Kidney (tissue), 14 donors: ENCODE results near the gene LGALS3BP. TPM values are rescaled to one million over a fixed set of nuclear protein-coding genes. Genes with fewer than 3 reads are reported as not detected.

Experiments used
- DNase-seq, 5 donors: peaks; one replicate each; pipeline ENCODE4 v3.0.0-alpha.2; 2013 to 2020
- FAIRE-seq: peaks from 2 replicates; lab custom pipeline; 2012; peaks lifted over from hg19 to GRCh38; lab: Jason Lieb, UNC
- H3K27ac ChIP-seq, 2 donors: one replicate each; pipeline ENCODE4 v1.7.0; 2013; ENCODE audit warnings: low read depth in 2 of 2, low read length in 2 of 2, inconsistent platforms in 1 of 2
- H3K27me3 ChIP-seq: one replicate; pipeline ENCODE4 v1.7.1; 2013; ENCODE audit warnings: low read length, inconsistent platforms; ENCODE audit not compliant: control insufficient read depth, insufficient read depth
- H3K36me3 ChIP-seq, 3 donors: one replicate each; pipeline versions ENCODE4 v1.7.0 to v1.7.1; 2013; ENCODE audit warnings: low read length in 3 of 3, control low read depth in 1 of 3, inconsistent platforms in 1 of 3; ENCODE audit not compliant: insufficient read depth in 3 of 3, control insufficient read depth in 2 of 3
- H3K4me1 ChIP-seq, 3 donors: one replicate each; pipeline versions ENCODE4 v1.7.0 to v1.7.1; 2013; ENCODE audit warnings: low read length in 3 of 3, inconsistent platforms in 1 of 3, low read depth in 1 of 3; ENCODE audit not compliant: control insufficient read depth in 2 of 3, insufficient read depth in 2 of 3
- H3K4me3 ChIP-seq, 3 donors: one replicate each; pipeline versions ENCODE4 v1.7.0 to v1.8.1; 2013; ENCODE audit warnings: low read length in 3 of 3, control low read depth in 1 of 3, inconsistent platforms in 1 of 3
- H3K9ac ChIP-seq, 3 donors: one replicate each; pipeline versions ENCODE4 v1.7.0 to v1.7.1; 2013; ENCODE audit warnings: low read length in 3 of 3, control low read depth in 1 of 3, inconsistent platforms in 1 of 3
- H3K9me3 ChIP-seq, 3 donors: one replicate each; pipeline versions ENCODE4 v1.7.0 to v1.7.1; 2013; ENCODE audit warnings: low read length in 3 of 3, control low read depth in 1 of 3, inconsistent platforms in 1 of 3; ENCODE audit not compliant: control insufficient read depth in 2 of 3, insufficient read depth in 1 of 3
- CTCF ChIP-seq: IDR thresholded peaks from 3 replicates; pipeline ENCODE4 v1.5.1; 2012; ENCODE audit warnings: mild to moderate bottlenecking, moderate library complexity, borderline replicate concordance; ENCODE audit not compliant: insufficient read depth; ENCODE audit errors: extremely low read depth
- intact Hi-C: fragments of 100-400 bp; cut with DNase I; formaldehyde crosslinking; loops from one replicate; pipeline ENCODE4 v1.11.1; 2022
- polyA plus RNA-seq: library from polyadenylated mRNA; stranded (reverse); fragments of 350-450 nt; fragmentation: Illumina TruSeq; extraction: RNeasy Lipid Tissue Mini Kit (QIAGEN cat#74804); gene quantifications from one replicate; pipeline ENCODE4 v1.2.3, GENCODE V29; 2014; ENCODE audit warnings: low read depth, low replicate concordance; ENCODE audit not compliant: insufficient read depth
- total RNA-seq: library from RNA; stranded (reverse); fragmentation: NEBNext Ultra II Directional; extraction: Animal tissue kit (Norgen Biotek cat#: 25700); gene quantifications from one replicate; pipeline ENCODE4 v1.2.1, GENCODE V29; 2021
- donor health status: control.
- donor health status: control.
- donor health status: control.
- donor health status: control.
- donor health status: control.
- donor health status: DM: yes; HTN: yes; CAD: no.
- donor health status: Normal renal cell carcinoma (clear cell type).

The LGALS3BP gene
- total and polyA plus RNA-seq, 2 donors from 2014 or later, result 240 to 310 TPM

- Histone ChIP-seq H3K27me3 (no peaks in the 10 kb centered on the region), H3K9me3 (no peaks in the 10 kb centered on the region), H3K27ac (no peak overlapping the region), H3K4me3 (no peak overlapping the region), H3K36me3 (no peaks in the 10 kb centered on the region), H3K4me1 (peaks cover 0 to 4% (median 0%) of the 10 kb centered on the region in 3 donors), H3K9ac (no peak overlapping the region)
- DNase-seq (no peak), FAIRE-seq (no peak)
- TF ChIP-seq CTCF, result no peak
- intact Hi-C loops, result no loop called here
Measured at GRCh38 chr17:78944026-78944425, 35.7 kb downstream of the LGALS3BP start.

- Histone ChIP-seq H3K36me3 (no peaks in the 10 kb centered on the region), H3K27ac (no peak overlapping the region), H3K4me1 (no peaks in the 10 kb centered on the region), H3K9ac (no peak overlapping the region), H3K4me3 (no peak overlapping the region), H3K9me3 (no peaks in the 10 kb centered on the region), H3K27me3 (no peaks in the 10 kb centered on the region)
- FAIRE-seq, result no peak
- intact Hi-C loops, result no loop called here
- peak in 1 of 5 donors; percentile 29 for DNase-seq
- no peak for TF ChIP-seq CTCF
Measured at GRCh38 chr17:78940708-78941107, 39.0 kb downstream of the LGALS3BP start.

- no peaks in the 10 kb centered on the region for H3K27me3 ChIP-seq
- H3K4me3 ChIP-seq, result no peak overlapping the region
- no peak overlapping the region for H3K27ac ChIP-seq
- no peak overlapping the region for H3K9ac ChIP-seq
- intact Hi-C loops, result no loop called here
- no peak for TF ChIP-seq CTCF
- DNase-seq, result peak in 1 of 5 donors; percentile 30
- no peaks in the 10 kb centered on the region for H3K9me3 ChIP-seq
- peaks cover 0 to under 1% (median 0%) of the 10 kb centered on the region in 3 donors for H3K4me1 ChIP-seq
- no peaks in the 10 kb centered on the region for H3K36me3 ChIP-seq
- FAIRE-seq, result no peak
Measured at GRCh38 chr17:78940258-78940657, 39.5 kb downstream of the LGALS3BP start.

GRCh38 chr17:78939615-78940014 is 40.1 kb downstream of the LGALS3BP start:
- H3K4me3 ChIP-seq, result no peak overlapping the region
- no peaks in the 10 kb centered on the region for H3K9me3 ChIP-seq
- no peak for TF ChIP-seq CTCF
- no peaks in the 10 kb centered on the region for H3K36me3 ChIP-seq
- DNase-seq (peak in 1 of 5 donors; percentile 39), FAIRE-seq (no peak)
- H3K27me3 ChIP-seq, result no peaks in the 10 kb centered on the region
- no peak overlapping the region for H3K9ac ChIP-seq
- intact Hi-C loops, result no loop called here
- peaks cover 0 to 7% (median 3%) of the 10 kb centered on the region in 3 donors for H3K4me1 ChIP-seq
- no peak overlapping the region for H3K27ac ChIP-seq
